ENCODE data around the gene CREG1.
"Not testable (repeated sequence)": the region's sequence is repeated elsewhere in the genome, so short reads cannot be mapped to it uniquely, and the experiment has no call there.

CREG1 gene

DNA sequence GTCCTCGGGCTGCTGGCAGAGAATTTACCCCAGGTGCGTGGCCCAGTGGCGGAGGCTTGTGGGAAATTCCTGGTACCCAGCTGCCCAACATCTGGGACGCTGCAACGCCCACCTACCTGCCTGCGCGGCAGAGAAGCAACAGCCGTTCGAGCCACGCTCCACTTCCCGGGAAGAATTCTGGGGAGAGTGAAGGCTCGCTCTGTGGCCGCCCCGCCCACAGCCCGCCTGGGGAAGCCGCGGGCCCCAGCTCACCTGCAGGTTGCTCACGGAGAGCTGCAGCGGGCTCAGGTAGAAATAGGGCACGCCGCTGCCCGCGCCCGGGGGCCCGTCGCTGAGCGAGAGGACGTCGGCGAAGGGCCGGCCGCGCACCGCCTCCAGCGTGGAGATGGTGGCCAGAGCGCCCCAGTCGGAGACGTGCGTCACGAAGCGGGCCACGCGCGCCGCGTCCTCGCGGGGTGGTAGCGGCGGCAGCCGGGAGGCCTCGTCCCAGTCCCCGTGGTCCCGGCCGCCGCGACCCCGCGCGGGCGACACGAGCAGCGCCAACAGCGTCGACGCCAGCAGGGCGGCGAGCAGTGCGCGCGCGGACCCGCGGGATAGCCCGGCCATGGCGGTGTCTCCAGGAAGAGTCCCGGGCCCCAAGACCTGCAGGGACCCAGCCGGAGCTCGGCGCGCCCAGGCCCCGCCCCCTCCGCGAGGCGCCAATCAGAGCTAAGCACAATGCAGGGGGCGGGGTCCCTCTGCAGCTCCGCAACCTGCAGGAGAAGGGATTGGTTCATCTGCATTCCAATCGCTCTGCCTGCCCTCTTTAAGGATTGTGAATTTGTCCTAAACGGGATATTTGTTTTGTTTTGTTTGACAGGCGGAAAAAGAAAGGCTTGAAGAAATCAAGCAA lies at the start of gene CREG1:
CREG1 (minus strand) TSS at position 627 of the 892 bp plus-strand sequence.
- DNase-seq (ENCODE audit: low spot score) = peak; percentile 86

DNA sequence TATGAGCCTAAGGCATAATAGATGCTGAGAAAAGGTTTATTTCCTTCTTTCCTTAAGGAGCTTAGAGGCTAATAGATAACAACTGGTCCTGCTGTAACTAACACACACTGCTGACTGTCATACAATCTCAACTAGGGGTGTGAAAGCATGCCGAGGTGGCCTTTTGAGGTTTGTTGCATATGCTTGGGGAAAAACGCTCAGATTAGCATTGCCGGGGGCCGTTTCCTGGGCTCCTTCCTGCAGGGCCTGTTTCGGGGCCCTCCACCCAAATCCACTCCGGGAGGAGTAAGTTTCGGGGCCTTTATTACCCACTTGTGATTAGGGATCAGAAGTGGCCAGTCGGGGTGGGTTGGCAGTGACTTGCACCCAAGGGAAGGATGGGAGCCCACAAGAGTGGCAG lies 49.3 kb upstream of the CREG1 start:
- DNase-seq (ENCODE audit: low spot score) = no peak

DNA sequence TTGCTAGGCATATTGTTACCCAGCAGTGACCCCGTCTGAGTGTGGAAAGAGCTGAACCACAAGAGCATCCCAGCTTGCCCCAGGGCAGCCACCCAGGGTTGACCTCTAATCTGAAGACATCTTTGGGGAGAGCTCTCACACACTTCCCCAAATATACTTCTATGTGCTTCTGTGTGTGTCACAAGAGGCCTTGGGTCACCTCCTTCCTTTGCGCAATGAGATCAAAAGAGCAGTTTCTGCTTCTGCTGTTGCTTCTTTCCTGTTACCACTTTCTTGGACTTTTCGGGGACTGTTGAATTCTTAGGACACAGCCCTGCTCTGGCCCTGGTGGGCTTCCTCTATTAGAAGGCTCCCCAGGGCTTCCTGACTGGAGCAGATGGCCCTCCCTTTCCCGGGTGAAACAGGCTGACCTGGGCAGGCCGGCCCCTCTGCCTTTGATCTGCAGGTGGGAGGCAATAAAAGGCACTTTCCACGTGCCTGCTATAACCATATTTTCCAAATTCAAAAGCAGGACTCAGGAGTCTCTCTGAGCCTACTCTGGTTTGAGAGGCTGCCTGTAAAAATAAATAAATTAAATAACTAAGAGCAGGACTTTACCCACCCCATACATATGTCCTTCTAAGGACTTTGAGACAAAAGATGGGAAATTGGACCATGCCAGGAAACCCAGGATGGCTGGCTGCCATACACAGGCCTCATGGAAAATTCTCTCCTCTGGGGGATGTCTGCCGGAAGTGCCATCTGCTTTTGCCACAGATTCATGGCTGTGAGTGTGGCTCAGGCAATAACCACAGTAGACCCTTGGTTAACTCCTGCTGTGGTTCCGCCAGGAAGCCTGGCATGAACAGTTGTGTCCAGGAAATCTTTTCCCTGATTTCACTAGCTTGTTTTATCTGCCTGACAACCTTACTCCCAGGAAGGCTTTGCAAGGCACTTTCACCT lies 48.2 kb upstream of the CREG1 start:
- peak; percentile 40 for DNase-seq (ENCODE audit: low spot score)

DNA sequence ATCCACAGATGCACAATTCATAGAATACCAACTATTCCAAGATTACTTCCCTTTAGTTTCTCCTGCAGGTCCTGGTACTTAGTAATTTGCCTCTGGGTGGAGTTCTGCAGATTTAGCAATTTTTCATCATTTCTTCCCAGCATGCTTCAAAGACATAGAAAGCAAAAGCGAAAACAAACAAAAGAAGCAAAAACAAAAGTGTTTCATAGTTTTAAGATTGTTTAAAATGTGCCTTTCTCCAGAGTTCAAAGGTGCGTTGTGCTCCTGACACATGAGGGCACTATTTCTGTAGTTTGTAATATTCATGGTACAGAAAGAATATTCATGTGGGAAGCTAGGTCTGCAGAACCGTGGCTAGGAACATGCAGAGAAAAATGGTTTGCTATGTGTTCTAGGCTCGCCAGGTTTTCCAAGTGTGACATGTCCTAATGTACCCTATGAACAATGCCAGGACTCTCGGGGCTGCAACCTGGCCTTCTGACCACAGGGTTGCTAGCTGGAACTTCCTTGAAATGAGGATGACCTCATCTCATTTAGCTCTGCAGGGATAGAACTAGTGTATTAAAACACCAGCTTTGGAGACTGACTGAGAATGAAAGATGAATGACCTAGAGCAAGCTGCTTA lies 46.5 kb upstream of the CREG1 start:
- peak; percentile 68 for DNase-seq (ENCODE audit: low spot score)

DNA sequence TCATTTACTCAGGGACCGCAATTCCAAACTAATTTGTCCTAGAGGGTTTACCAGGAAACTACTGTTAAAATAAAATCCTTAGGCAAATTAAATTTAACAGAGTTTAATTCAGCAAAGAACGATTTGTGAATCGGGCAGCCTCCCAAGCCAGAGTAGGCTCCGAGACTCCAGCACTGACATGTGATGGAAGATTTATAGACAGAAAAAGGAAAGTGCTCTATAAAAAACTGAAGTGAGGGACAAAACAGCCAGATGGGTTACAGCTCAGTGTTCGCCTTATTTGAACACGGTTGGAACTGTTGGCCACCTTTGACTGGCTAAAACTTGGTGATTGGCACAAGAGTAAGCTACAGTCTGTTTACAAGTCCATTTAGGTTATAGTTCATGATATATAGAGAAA lies 41.3 kb upstream of the CREG1 start:
- no peak for DNase-seq (ENCODE audit: low spot score)

DNA sequence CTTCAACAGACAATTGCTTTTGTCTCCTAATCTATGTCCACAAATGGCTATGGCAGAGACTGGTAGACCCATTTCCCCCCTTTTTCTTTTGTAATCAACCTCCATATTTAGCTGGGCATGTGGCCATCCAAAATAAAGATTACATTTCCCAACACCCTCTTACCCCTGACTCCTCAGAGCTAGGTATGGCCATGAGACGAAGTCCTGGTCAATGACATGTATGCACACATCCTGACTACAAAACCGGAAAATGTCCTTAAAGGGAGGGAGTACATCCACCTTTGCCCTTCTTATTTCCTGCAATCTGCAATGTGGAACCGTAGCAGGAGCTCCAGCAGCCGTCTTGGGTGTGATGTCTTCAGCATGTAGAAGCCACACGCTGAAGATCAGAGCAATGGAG lies 40.3 kb upstream of the CREG1 start:
- DNase-seq (ENCODE audit: low spot score) = no peak

DNA sequence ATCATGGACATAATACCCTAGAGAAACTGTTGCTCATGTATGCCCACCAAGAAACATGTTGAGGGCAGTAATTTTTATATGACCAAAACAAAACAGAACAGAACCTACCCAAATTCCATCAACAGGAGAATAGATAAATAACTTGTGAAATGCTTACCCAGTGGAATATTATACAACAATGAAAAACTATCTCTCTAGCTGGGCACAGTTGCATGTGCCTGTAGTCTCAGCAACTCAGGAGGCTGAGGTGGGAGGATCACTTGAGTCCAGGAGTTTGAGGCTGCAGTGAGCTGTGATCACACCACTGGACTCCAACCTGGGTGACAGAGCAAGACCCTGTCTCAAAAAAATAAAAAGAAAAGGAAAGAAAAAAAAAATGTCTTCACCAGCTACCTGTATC lies 38.9 kb upstream of the CREG1 start:
- DNase-seq (ENCODE audit: low spot score) = no peak

DNA sequence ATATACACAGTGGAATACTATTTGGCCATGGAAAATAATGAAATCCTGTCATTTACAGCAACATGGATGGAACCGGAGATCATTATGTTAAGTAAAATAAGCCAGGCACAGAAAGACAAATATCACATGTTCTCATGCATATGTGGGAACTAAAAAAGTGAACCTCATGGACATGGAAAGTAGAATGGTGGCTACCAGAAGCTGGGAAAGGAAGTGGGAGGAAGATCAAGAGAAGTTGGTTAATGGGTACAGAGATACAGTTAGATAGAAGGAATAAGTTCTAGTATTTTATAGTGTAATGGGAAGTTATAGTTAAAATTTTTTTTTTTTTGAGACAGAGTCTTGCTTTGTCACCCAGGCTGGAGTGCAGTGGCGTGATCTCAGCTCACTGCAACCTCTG lies 34.8 kb upstream of the CREG1 start:
- no peak for DNase-seq (ENCODE audit: low spot score)

DNA sequence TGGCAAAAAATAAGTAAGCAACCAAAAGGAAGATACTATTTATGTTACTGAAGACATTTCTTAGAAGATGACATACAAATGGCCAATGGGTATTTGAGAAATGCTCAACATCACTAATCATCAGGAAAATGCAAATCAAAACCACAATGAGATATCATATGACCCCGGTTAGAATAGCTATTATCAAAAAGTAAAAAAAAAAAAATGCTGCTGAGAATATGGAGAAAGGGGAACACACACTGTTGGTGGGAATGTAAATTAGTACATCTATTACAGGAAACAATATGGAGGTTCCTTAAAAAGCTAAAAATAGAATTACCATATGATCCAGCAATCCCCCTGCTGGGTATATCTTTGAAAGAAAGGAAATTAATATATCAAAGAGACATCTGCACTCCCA lies 34.3 kb upstream of the CREG1 start:
- DNase-seq (ENCODE audit: low spot score) = no peak

DNA sequence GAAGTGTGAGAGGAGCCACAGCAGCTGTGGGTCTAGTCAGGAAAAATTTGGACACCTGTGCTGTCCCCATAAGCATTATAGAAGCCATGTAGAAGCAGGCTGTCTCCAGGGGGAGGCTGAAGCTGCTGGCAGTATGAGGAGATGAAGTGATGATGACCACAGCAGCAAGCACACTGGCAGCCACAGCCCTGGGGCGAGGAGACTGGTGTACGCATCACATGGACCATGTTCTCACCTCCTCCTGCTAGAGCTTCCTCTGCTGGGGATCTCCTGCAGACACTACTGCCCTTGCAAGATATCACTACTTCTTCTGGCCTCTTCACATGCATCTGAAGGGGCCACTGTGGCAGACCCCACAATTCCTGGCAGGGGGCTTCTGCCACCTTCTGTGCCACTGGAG lies 33.8 kb upstream of the CREG1 start:
- DNase-seq (ENCODE audit: low spot score) = no peak

DNA sequence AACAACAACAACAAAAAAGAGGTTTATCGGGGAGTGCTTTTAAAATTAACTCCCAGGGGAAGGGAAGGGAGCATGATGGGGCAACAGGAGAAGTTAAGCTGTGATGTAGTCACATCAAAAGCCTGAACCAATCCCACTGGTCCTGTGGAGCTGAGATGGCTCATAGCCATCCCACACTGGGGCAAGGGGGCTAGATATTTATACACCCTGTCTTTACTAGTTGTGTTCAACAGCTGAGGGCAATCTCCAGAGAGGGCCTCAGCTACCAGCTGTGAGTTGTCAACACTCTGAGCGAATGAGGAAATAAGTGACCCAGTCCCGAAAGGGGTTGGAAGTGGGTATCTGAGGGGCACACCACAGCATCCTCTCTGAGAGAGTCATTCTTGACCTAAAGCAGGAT lies 31.0 kb upstream of the CREG1 start:
- DNase-seq (ENCODE audit: low spot score) = no peak

DNA sequence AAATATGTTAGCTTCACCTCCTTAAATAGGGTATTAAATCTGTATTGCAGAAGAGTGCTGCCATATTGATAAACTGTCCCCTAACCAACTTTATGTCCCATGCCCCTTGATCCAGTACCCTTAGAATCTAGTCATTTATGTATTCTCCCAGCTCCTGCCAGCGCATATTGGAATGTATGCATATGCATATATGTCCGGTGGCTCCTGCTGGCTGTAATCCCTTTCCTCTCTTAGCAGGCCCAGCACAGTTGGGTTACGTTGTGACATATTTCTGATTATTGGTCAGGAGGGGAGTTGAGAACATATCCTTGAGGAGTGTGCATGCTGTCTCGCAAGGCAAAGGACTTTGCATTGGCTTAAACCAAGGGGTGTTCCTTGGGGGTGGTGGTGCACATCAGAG lies 29.2 kb upstream of the CREG1 start:
- DNase-seq (ENCODE audit: low spot score) = no peak

DNA sequence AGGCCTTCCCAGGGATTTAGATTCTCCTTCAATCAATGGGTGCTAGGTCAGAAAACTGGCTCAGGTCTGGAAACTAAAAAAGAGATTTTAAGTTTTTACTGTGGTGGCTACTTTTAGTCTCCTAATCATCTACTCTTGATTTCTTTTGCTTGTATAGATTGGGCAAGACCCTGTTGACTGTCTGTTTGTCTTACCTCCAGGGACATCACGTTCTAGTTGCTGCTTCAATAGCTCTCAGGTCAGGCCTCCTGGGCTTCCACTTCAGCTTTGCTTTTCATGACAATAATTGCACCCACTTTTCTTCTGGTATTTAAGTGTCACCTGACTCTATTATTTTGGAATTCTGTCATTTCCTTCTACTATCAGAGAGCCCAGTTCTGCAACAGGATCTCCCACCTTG lies 28.5 kb upstream of the CREG1 start:
- DNase-seq (ENCODE audit: low spot score) = no peak

DNA sequence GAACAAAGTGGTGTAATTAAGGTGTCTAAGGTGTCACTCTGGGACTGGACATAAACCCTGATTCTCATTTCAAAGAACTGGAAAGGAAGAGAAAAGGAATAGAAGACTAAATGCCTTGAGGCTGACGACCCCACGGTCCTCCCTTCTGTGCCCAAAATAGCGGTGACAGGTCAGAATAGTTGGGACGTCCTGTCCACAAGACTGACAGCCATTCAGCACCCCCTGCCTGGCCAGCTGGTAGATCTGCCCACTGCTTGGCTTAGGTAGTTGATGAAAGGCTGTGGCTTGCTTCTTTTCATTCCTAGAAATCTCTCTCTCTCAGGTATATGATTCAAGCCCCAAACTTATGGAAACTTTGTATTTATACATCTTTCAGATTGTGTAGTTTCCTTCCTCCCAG lies 26.4 kb upstream of the CREG1 start:
- no peak for DNase-seq (ENCODE audit: low spot score)

DNA sequence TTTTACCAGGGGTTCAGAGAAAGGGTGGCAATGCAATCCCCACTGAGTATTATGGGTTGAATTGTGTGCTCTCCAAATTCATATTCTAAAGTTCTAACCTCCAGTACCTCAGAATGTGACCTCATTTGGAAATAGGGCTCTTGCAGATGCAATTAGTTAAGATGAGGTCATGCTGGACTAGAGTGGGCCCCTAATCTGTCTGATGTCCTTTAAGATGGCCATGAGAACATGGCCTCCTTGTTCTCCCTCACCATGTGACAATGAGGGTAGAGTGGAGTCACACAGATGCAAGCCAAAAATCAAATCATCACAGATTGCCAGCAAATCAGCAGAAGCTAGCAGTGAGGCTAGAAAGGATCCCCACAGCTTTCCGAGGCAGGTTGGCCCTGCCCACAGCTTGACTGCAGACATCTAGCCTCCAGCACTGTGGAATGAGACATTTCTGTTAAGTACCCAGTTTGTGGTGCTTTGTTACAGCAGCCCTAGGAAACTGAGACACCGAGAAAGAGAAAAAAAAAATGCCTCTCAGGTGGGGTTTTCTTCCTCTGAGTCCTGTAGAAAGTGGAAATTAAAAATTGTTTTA lies 25.5 kb upstream of the CREG1 start:
- no peak for DNase-seq (ENCODE audit: low spot score)

DNA sequence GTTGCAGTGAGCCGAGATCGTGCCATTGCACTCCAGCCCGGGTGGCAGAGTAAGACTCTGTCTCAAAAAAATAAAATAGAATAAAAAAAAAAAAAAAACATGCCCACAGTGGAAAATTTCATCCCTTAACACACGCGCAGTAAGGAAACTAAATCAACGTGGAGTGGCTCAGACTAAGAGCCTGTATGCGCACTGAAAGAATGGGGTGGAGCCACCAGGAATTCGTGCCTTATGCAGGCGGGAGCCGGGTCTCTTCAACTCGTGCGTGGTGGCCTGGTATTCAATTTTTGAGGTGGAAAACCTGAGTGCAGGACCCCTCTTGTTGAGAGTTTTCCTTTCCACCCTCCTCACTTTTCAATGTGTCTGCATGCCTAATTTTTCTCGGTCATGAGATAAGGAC lies 22.1 kb upstream of the CREG1 start:
- no peak for DNase-seq (ENCODE audit: low spot score)

DNA sequence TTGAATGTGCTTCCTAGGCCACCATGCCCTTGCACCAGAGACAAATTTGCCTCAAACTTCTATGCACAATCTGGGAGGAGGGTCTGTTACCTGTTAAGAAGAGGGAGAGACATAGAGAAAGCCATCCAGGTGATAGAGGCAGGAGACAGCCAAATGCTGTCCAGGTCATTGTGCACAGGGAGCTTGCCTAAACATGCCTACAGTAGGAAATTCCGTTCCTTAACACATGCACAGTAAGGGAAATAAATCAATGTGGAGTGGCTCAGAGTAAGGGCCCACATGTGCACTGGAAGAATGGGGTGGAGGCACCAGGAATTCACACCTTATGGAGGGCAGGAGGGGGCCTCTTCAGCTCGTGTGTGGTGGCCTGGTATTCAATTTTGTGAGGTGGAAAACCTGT lies 19.5 kb upstream of the CREG1 start:
- no peak for DNase-seq (ENCODE audit: low spot score)

DNA sequence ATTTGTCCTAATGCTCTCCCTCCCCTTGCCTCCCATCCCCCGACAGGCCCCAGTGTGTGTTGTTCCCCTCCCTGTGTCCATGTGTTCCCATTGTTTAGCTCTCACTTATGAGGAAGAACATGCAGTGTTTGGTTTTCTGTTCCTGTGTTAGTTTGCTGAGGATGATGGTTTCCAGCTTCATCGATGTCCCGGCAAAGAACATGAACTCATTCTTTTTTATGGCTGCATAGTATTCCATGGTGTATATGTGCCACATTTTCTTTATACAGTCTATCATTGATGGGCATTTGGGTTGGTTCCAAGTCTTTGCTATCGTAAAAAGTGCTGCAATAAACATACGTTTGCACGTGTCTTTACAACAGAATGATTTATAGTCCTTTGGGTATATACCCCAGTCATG lies 17.1 kb upstream of the CREG1 start:
- DNase-seq (ENCODE audit: low spot score) = not testable (repeated sequence)

DNA sequence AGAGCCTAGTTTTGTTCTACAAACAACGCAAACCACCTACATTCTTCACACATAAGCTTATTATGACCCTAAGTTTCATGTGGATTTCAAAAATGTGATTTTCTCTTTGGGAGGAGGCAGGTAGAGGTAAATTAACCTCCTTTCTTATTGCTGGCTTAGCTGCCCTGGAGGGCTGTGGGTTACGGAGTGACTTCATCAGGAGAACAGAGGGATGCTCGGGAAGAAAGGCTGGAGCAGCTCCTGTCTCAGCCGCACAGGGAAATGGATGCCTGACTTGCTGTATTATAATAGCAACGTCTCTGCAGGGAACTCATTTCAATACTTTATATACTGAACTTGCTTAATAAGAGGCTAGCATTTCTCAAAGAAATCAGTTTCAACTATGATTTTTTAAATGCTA lies 14.1 kb upstream of the CREG1 start:
- DNase-seq (ENCODE audit: low spot score) = no peak

DNA sequence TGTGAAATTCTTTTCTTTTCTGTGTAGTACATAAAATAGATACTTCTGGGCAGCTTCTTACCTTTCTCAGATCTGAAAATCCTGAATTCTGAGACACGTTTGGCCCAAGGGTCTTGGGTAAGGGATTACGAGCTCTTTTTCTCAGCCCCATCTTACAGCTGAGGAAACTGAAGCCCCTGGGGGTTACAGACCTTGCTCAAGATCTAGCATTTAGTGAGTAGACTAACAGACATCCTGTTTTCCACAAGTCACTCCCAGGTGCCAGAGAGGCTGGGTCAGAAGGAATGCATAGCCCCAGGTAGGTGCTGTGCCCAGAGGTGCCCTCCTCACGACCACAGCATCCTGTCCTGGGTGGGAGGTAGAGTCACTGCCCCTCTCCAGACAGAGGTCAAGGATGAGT lies 13.2 kb upstream of the CREG1 start:
- DNase-seq (ENCODE audit: low spot score) = no peak

DNA sequence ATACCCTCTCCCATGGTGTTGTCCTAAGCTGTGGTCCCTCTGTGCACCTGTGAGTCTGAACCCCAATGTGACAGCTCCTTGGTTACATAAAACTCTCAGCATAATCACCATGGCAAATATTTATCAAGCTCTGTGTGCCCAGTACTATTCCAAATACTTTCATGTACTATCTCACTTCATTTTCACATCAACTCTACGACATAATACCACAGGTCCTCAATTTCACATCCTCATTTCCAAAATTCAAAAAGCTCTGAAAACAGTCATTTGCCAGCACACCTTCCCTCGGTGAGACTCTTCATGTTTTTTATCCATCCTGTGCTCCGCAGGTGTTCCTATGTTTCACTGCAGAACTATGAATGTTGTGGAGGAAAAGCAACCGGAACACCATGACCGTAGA lies 12.4 kb upstream of the CREG1 start:
- no peak for DNase-seq (ENCODE audit: low spot score)

DNA sequence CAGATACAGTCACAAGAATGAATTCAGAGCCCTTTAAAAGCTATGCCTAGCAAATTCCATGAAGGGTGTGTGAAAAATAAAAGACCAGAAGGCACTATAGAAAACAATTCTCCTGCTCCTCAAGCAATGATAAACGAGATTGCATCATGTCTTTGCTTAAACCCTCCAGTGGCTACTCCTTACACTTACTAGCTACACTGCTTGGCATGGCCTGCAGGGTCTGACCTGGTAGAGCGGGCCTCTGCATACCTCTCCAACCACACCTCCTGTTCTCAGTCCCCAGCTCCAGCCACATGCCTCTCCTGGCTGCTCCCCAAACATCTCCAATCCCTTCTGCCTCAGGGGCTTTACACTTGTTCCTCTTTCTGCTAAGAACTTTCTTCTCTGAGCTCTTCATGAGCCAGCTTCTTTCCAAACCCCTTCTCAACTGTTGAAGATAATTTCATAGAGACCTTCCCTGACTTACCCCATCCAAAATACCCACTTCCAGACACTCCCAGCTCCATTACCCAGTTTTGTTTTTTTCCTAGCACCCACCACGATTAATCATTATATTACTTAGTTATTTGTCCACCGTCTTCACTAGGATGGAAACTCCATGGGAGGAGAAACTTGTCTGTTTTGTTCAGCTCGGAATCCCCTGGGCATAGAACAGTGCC lies 11.2 kb upstream of the CREG1 start:
- DNase-seq (ENCODE audit: low spot score) = no peak

Measured in CD4-positive, alpha-beta T cell treated with Interleukin-2 at 100 ng/mL for 4 hours (primary cell).